K562 (cell line): ENCODE data around the gene TFF2. TPM values are rescaled to one million over a fixed set of nuclear protein-coding genes. Genes with fewer than 3 reads are reported as not detected.

Experiments used
- ATAC-seq: fragments of 200-7000 bp; cut with Tn5 transposase; 3 replicates; pipeline ENCODE4 v1.9.1; 2020; ENCODE audit warnings: moderate library complexity
- BruUV-seq: library from RNA; stranded (reverse); fragments of 400-500 nt; replicated peaks from 2 replicates; lab custom pipeline; 2021; lab: Mats Ljungman, UMichigan
- CTCF ChIA-PET: fragments of 300-600 bp; formaldehyde crosslinking; extraction: SDS; loops from one replicate; lab custom pipeline; 2021; ENCODE audit warnings: low intra/inter-chr PET ratio; lab: Yijun Ruan, JAX
- POLR2A ChIA-PET: fragments of 300-600, 350-650 bp; sonication (Branson Sonifier 250); formaldehyde crosslinking; extraction: SDS; loops from one replicate; lab custom pipeline; 2021; ENCODE audit warnings: antibody characterized with exemption, inconsistent platforms; lab: Yijun Ruan, JAX
- DNase-seq, 4 experiments: peaks; one replicate each; pipeline versions ENCODE4 v3.0.0 to v3.0.0-alpha.2; 2011 to 2018; ENCODE audit warnings: low spot score in 3 of 4, mixed read lengths in 3 of 4; ENCODE audit errors: extremely low read depth in 1 of 4
- FAIRE-seq: peaks from 2 replicates; lab custom pipeline; 2011; peaks lifted over from hg19 to GRCh38; lab: Jason Lieb, UNC
- H2AFZ ChIP-seq: 2 replicates; pipeline ENCODE4 v1.6.0; 2011; ENCODE audit warnings: low read depth, low read length, control low read depth, inconsistent platforms
- H3K27ac ChIP-seq: fragments of 200-600 bp; 3 replicates; pipeline ENCODE4 v1.8.0; 2011; ENCODE audit warnings: low read depth, mild to moderate bottlenecking, control low read depth, inconsistent platforms, low read length, moderate library complexity, mixed read lengths; ENCODE audit errors: extremely low read depth
- H3K27me3 ChIP-seq, 2 experiments: fragments of 300-600 bp in 1 of 2; 2 replicates in 1 of 2; 3 replicates in 1 of 2; pipeline versions ENCODE4 v1.6.0 to v1.8.0; 2011; ENCODE audit warnings: inconsistent platforms in 2 of 2, low read length in 2 of 2, mild to moderate bottlenecking in 1 of 2, mixed read lengths in 1 of 2, moderate library complexity in 1 of 2; ENCODE audit not compliant: control insufficient read depth in 2 of 2, insufficient read depth in 2 of 2
- H3K36me3 ChIP-seq: fragments of 300-600 bp; 3 replicates; pipeline ENCODE4 v1.8.0; 2011; ENCODE audit warnings: mild to moderate bottlenecking, low read length, inconsistent platforms; ENCODE audit not compliant: control insufficient read depth, insufficient read depth
- H3K4me1 ChIP-seq, 2 experiments: fragments of 200-600 bp in 1 of 2; replicated peaks in 1 of 2; 2 replicates in 1 of 2; 3 replicates in 1 of 2; pipeline versions ENCODE4 v1.5.1 to v1.8.0; 2011; ENCODE audit warnings: inconsistent platforms in 2 of 2, low read length in 2 of 2, mild to moderate bottlenecking in 1 of 2, mixed read lengths in 1 of 2, moderate library complexity in 1 of 2; ENCODE audit not compliant: control insufficient read depth in 2 of 2, insufficient read depth in 2 of 2
- H3K4me2 ChIP-seq: 2 replicates; pipeline ENCODE4 v1.6.1; 2011; ENCODE audit warnings: low read length, control low read depth, inconsistent platforms, mixed read lengths; ENCODE audit not compliant: insufficient read depth
- H3K4me3 ChIP-seq: fragments of 200-600 bp; sonication (generic), shearing (Covaris generic); 2 replicates; pipeline ENCODE4 v1.5.1; 2016; ENCODE audit warnings: control low read depth, inconsistent platforms
- H3K79me2 ChIP-seq: fragments of 200-600 bp; 3 replicates; pipeline ENCODE4 v1.8.0; 2011; ENCODE audit warnings: low read length, inconsistent platforms; ENCODE audit not compliant: control insufficient read depth, insufficient read depth
- H3K9ac ChIP-seq, 2 experiments: 2 replicates each; pipeline versions ENCODE4 v1.6.0 to v1.6.1; 2011; ENCODE audit warnings: low read depth in 2 of 2, low read length in 2 of 2, control low read depth in 1 of 2, inconsistent platforms in 1 of 2, mild to moderate bottlenecking in 1 of 2, mixed read lengths in 1 of 2; ENCODE audit not compliant: insufficient read depth in 1 of 2
- H3K9me1 ChIP-seq: one replicate; pipeline ENCODE4 v1.6.0; 2011; ENCODE audit warnings: inconsistent platforms, mild to moderate bottlenecking, low read length, moderate library complexity; ENCODE audit not compliant: control insufficient read depth, insufficient read depth
- H3K9me3 ChIP-seq: replicated peaks from 2 replicates; pipeline ENCODE4 v1.5.1; 2011; ENCODE audit warnings: low read depth, low read length, inconsistent platforms; ENCODE audit not compliant: control insufficient read depth, insufficient read depth
- H4K20me1 ChIP-seq: replicated peaks from 2 replicates; pipeline ENCODE4 v1.6.1; 2011; ENCODE audit warnings: low read length, inconsistent platforms, mixed read lengths; ENCODE audit not compliant: control insufficient read depth, insufficient read depth
- BCL6 ChIP-seq: fragments of 250-450 bp; sonication (Bioruptor Pico); IDR thresholded peaks from 2 replicates; pipeline ENCODE4 v1.4.0; 2020
- CBX1 ChIP-seq: sonication (generic); IDR thresholded peaks from 2 replicates; pipeline ENCODE4 v1.6.1; 2016; ENCODE audit warnings: antibody characterized with exemption, low read depth, mild to moderate bottlenecking
- MCM2 ChIP-seq: fragments of 450-650 bp; IDR thresholded peaks from 2 replicates; pipeline ENCODE4 v1.6.1; 2017; ENCODE audit warnings: low read depth, mild to moderate bottlenecking
- NFE2 ChIP-seq: IDR thresholded peaks from 2 replicates; pipeline ENCODE4 v1.6.1; 2014; ENCODE audit warnings: antibody characterized with exemption, low read depth
- NR2C1 ChIP-seq, 2 experiments: fragments of 450-650 bp; IDR thresholded peaks; 2 replicates each; pipeline ENCODE4 v1.6.1; 2017; ENCODE audit warnings: mild to moderate bottlenecking in 2 of 2, antibody characterized with exemption in 1 of 2, inconsistent platforms in 1 of 2, missing compliant biosample characterization in 1 of 2, missing genetic modification characterization in 1 of 2
- SREBF2 ChIP-seq: sonication (generic); formaldehyde crosslinking; IDR thresholded peaks from 2 replicates; pipeline ENCODE4 v1.4.0; 2020; ENCODE audit warnings: mild to moderate bottlenecking, missing genetic modification reagents
- ZBTB11 ChIP-seq, 3 experiments: fragments of 200-800 bp in 1 of 3; fragments of 250-450 bp in 1 of 3; fragments of 450-650 bp in 1 of 3; sonication (Bioruptor Pico) in 1 of 3; sonication (Bioruptor generic) in 1 of 3; formaldehyde crosslinking in 1 of 3; IDR thresholded peaks; 2 replicates each; pipeline versions ENCODE4 v1.6.1 to v1.8.0; 2016 to 2022; ENCODE audit warnings: mild to moderate bottlenecking in 2 of 3, missing genetic modification characterization in 2 of 3, missing compliant biosample characterization in 1 of 3, moderate library complexity in 1 of 3
- ZFP30 ChIP-seq: fragments of 250-450 bp; sonication (Bioruptor Pico); IDR thresholded peaks from 2 replicates; pipeline ENCODE4 v1.8.0; 2022; ENCODE audit warnings: moderate library complexity, mild to moderate bottlenecking, inconsistent platforms, borderline replicate concordance
- ZNF449 ChIP-seq: fragments of 250-450 bp; sonication (Bioruptor Pico); IDR thresholded peaks from 2 replicates; pipeline ENCODE4 v1.8.0; 2022; ENCODE audit warnings: moderate library complexity, mild to moderate bottlenecking, inconsistent platforms
- ZNF512 ChIP-seq: IDR thresholded peaks from 2 replicates; pipeline ENCODE4 v1.6.1; 2016; ENCODE audit warnings: missing genetic modification characterization, missing compliant biosample characterization
- WGBS: fragments of 100-300 bp; shearing (Covaris generic); methylation state at CpG from one replicate; pipeline ENCODE4 v1.1.6; 2016; ENCODE audit warnings: low coverage, mixed read lengths; ENCODE audit not compliant: insufficient coverage; ENCODE audit errors: missing lambda C conversion rate; 5-methylcytosine and 5-hydroxymethylcytosine counted together
- in situ Hi-C: fragments of 300-500 bp; cut with MboI; formaldehyde crosslinking; loops from 4 replicates; pipeline ENCODE4 v1.15.0; 2018; ENCODE audit warnings: inconsistent platforms, mixed read lengths
- intact Hi-C: fragments of 100-400 bp; cut with micrococcal nuclease; formaldehyde crosslinking; loops from 2 replicates; pipeline ENCODE4 v1.14.2; 2022
- polyA plus RNA-seq, 8 experiments: library from polyadenylated mRNA; depleted of rRNA in 4 of 8; stranded (reverse) in 5 of 8; unstranded in 3 of 8; fragments of >200 nt; fragmentation: Nextera tagmentation in 2 of 8; fragmentation: Illumina TruSeq in 1 of 8; extraction: Ambion mirVana in 2 of 8; extraction: Trizol in 1 of 8; gene quantifications; 2 replicates each; pipeline versions ENCODE4 v1.2.1 to v1.2.3, GENCODE V29; 2011 to 2014; ENCODE audit warnings: inconsistent platforms in 1 of 8, missing spikeins in 1 of 8
- total RNA-seq, 7 experiments: library from RNA; depleted of rRNA in 6 of 7; stranded (reverse); fragments of >200 nt in 6 of 7; fragmentation: Illumina TruSeq in 2 of 7; extraction: Trizol in 2 of 7; gene quantifications; 2 replicates each; pipeline versions ENCODE4 v1.2.1 to v1.2.3, GENCODE V29; 2011 to 2021; ENCODE audit warnings: low replicate concordance in 1 of 7
- TF ChIP-seq, protein P1 (sequence below): fragments of 250-450 bp; sonication (Bioruptor Pico); IDR thresholded peaks from 2 replicates; pipeline ENCODE4 v1.4.0; 2020; ENCODE audit warnings: mild to moderate bottlenecking

The TFF2 gene
- total and polyA plus RNA-seq, 9 of the 15 experiments (the other 6 are each of a cell fraction or from before 2014, with no cell fraction given): not detected

GRCh38 chr21:42316891-42317290 lies 33.9 kb downstream of the TFF2 start (continued):
- no peak for TF ChIP-seq CBX1
- no peak for TF ChIP-seq ZNF512 (tag)
- no peak for TF ChIP-seq ZFP30
- TF ChIP-seq, protein P1, sequence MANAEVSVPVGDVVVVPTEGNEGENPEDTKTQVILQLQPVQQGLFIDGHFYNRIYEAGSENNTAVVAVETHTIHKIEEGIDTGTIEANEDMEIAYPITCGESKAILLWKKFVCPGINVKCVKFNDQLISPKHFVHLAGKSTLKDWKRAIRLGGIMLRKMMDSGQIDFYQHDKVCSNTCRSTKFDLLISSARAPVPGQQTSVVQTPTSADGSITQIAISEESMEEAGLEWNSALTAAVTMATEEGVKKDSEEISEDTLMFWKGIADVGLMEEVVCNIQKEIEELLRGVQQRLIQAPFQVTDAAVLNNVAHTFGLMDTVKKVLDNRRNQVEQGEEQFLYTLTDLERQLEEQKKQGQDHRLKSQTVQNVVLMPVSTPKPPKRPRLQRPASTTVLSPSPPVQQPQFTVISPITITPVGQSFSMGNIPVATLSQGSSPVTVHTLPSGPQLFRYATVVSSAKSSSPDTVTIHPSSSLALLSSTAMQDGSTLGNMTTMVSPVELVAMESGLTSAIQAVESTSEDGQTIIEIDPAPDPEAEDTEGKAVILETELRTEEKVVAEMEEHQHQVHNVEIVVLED (CRISPR knock-in tag): no peak

GRCh38 chr21:42315296-42315891 lies 35.4 kb downstream of the TFF2 start, which contains the start of gene TFF3:
Gene TFF3, minus strand, starts transcription at chr21:42315409. Its CDS starts 35 bp downstream, at chr21:42315374.
- H3K9me3 ChIP-seq: no peaks in the 10 kb centered on the region
- in situ Hi-C loops: loop anchor here (10.0 kb wide), 1 partner anchor 129 kb away; no protein-coding TSS in a partner anchor
- no peak within 1 kb of the TSS for H3K27ac ChIP-seq
- H2AFZ ChIP-seq: no peak within 1 kb of the TSS
- peaks cover 55 to 89% of the 10 kb centered on the region in 2 experiments for H3K27me3 ChIP-seq
- H3K4me1 ChIP-seq: 0 out of 5 replicates have a peak, but pooled peaks cover 0 to 3% of the 10 kb centered on the region in 2 experiments
- intact Hi-C loops: no loop called here
- 1% methylated on average over 15 of the region's 15 CpGs for WGBS
- H3K4me3 ChIP-seq: no peak within 1 kb of the TSS
- no peaks in the 10 kb centered on the region for H3K9me1 ChIP-seq
- DNase-seq (no peak), ATAC-seq (no peak), FAIRE-seq (no peak)
- ChIA-PET POLR2A (interaction anchor here (0.5 to 2.1 kb wide), 2 partner anchors 9 to 577 kb away, joined by 3 to 8 read pairs; no protein-coding TSS in a partner anchor), CTCF (no interaction called here)
- no TSS peak for BruUV-seq
- H4K20me1 ChIP-seq: peaks cover 16% of the 10 kb centered on the region
- H3K9ac ChIP-seq: no peak within 1 kb of the TSS
- no peak within 1 kb of the TSS for H3K4me2 ChIP-seq
- H3K36me3 ChIP-seq: no peaks in the 10 kb centered on the region
- H3K79me2 ChIP-seq: no peaks in the 10 kb centered on the region
- TF ChIP-seq NFE2: no peak
- TF ChIP-seq SREBF2: no peak
- no peak for TF ChIP-seq BCL6 (CRISPR knock-in tag)
- TF ChIP-seq MCM2: no peak
- no peak for TF ChIP-seq NR2C1 (IDR thresholded peaks at IDR 0.05)
- TF ChIP-seq NR2C1 (tag; IDR thresholded peaks at IDR 0.05): 0 out of 2 replicates have a peak, but pooled peaks have one; percentile 26
- no peak for TF ChIP-seq ZBTB11 (CRISPR knock-in tag; IDR thresholded peaks at IDR 0.05)
- no peak for TF ChIP-seq ZNF449
